OCI-LY3 (cell line): ENCODE results near the gene BRMS1L.
"Not testable (repeated sequence)": the region's sequence is repeated elsewhere in the genome, so short reads cannot be mapped to it uniquely, and the experiment has no call there.

Experiments used
- H2AFZ ChIP-seq: fragments of 200-600, 300-600 bp; shearing (Covaris generic); 2 replicates; pipeline ENCODE4 v1.6.0; 2014; ENCODE audit warnings: antibody characterized with exemption, low read depth, low read length
- H3K27ac ChIP-seq: fragments of 200-600, 300-600 bp; sonication (generic); 2 replicates; pipeline ENCODE4 v1.5.1; 2014; ENCODE audit warnings: mild to moderate bottlenecking, low read length, moderate library complexity, mixed read lengths
- H3K27me3 ChIP-seq: fragments of 200-600, 300-600 bp; sonication (generic); 2 replicates; pipeline ENCODE4 v1.6.1; 2014; ENCODE audit warnings: low read depth, low read length, mixed read lengths
- H3K36me3 ChIP-seq: fragments of 200-600, 300-600 bp; sonication (generic); replicated peaks from 2 replicates; pipeline ENCODE3; 2014; ENCODE audit warnings: low read depth, low read length, mixed read lengths
- H3K4me1 ChIP-seq: fragments of 300-600, 200-600 bp; sonication (generic); 2 replicates; pipeline ENCODE4 v1.6.1; 2014; ENCODE audit warnings: low read length, mixed read lengths
- H3K4me2 ChIP-seq: fragments of 200-600, 300-600 bp; sonication (generic); 2 replicates; pipeline ENCODE4 v1.6.1; 2014; ENCODE audit warnings: low read length, mixed read lengths
- H3K4me3 ChIP-seq: fragments of 300-600, 200-600 bp; sonication (generic); 2 replicates; pipeline ENCODE4 v1.5.1; 2014; ENCODE audit warnings: antibody characterized with exemption, mild to moderate bottlenecking, low read length, moderate library complexity
- H3K79me2 ChIP-seq: fragments of 300-600, 200-600 bp; shearing (Covaris generic); 2 replicates; pipeline ENCODE4 v1.6.1; 2014; ENCODE audit warnings: mild to moderate bottlenecking, low read length, mixed read lengths
- H3K9ac ChIP-seq: fragments of 300-600, 200-600 bp; shearing (Covaris generic); 2 replicates; pipeline ENCODE4 v1.6.0; 2014; ENCODE audit warnings: mild to moderate bottlenecking, low read length, moderate library complexity
- H3K9me3 ChIP-seq: fragments of 200-600, 300-600 bp; shearing (Covaris generic); 2 replicates; pipeline ENCODE4 v1.6.1; 2014; ENCODE audit warnings: low read length, mixed read lengths; ENCODE audit not compliant: insufficient read depth
- H4K20me1 ChIP-seq: fragments of 200-600, 300-600 bp; sonication (generic); 2 replicates; pipeline ENCODE4 v1.6.1; 2016; ENCODE audit warnings: low read length, mixed read lengths; ENCODE audit not compliant: insufficient read depth
- EZH2phosphoT487 ChIP-seq: fragments of 200-600 bp; shearing (Covaris generic); IDR thresholded peaks from 2 replicates; pipeline ENCODE4 v1.6.1; 2018; ENCODE audit warnings: antibody characterized with exemption, mixed run types, low read depth
- TF ChIP-seq, protein P1 (sequence below): fragments of 200-600, 300-600 bp; sonication (generic); IDR thresholded peaks from 2 replicates; pipeline ENCODE4 v1.5.1; 2014; ENCODE audit warnings: antibody characterized with exemption, low read length, low read depth

BRMS1L gene

GRCh38 chr14:35827678-35828472, 1.7 kb downstream of the BRMS1L start:
- TF ChIP-seq EZH2phosphoT487, result no peak
- Histone ChIP-seq H3K9me3 (no peaks in the 10 kb centered on the region), H3K9ac (peak overlapping the region; percentile 90; the same call in 1 of the 2 replicates), H3K4me2 (peak overlapping the region; percentile 83), H3K79me2 (peaks cover 14% of the 10 kb centered on the region), H3K27ac (no peak overlapping the region), H2AFZ (no peak overlapping the region), H3K4me1 (peaks cover 8% of the 10 kb centered on the region), H3K4me3 (peak overlapping the region; percentile 91), H4K20me1 (no peaks in the 10 kb centered on the region), H3K36me3 (no peaks in the 10 kb centered on the region), H3K27me3 (no peaks in the 10 kb centered on the region)

DNA sequence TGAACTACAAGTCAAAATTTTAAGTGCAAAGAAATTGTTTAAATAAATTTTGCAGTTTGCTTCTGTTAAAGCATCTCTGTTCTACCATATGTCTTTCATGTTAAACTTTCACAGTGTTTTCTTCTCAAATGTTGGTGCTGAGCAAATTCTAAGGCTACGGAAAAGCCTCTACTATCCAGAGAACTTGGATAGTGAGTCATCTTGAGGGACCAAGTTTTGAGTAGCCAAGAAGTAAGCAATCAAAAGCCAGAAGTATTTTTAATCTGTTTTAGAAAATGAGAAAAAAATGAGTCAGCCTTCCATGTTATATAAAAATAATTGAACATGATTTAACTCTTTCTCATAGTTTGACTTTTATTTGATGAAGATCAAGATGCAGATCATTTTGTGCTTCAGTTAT, 3.3 kb downstream of the BRMS1L start:
- Histone ChIP-seq H3K4me2 (no peak overlapping the region), H3K9me3 (no peaks in the 10 kb centered on the region), H3K9ac (no peak overlapping the region), H3K4me1 (peaks cover 8% of the 10 kb centered on the region), H2AFZ (no peak overlapping the region), H3K27ac (no peak overlapping the region), H3K79me2 (peaks cover 14% of the 10 kb centered on the region), H3K36me3 (no peaks in the 10 kb centered on the region), H4K20me1 (no peaks in the 10 kb centered on the region), H3K4me3 (no peak overlapping the region), H3K27me3 (no peaks in the 10 kb centered on the region)
- TF ChIP-seq, protein P1, sequence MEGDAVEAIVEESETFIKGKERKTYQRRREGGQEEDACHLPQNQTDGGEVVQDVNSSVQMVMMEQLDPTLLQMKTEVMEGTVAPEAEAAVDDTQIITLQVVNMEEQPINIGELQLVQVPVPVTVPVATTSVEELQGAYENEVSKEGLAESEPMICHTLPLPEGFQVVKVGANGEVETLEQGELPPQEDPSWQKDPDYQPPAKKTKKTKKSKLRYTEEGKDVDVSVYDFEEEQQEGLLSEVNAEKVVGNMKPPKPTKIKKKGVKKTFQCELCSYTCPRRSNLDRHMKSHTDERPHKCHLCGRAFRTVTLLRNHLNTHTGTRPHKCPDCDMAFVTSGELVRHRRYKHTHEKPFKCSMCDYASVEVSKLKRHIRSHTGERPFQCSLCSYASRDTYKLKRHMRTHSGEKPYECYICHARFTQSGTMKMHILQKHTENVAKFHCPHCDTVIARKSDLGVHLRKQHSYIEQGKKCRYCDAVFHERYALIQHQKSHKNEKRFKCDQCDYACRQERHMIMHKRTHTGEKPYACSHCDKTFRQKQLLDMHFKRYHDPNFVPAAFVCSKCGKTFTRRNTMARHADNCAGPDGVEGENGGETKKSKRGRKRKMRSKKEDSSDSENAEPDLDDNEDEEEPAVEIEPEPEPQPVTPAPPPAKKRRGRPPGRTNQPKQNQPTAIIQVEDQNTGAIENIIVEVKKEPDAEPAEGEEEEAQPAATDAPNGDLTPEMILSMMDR, result no peak
- TF ChIP-seq EZH2phosphoT487, result no peak

DNA sequence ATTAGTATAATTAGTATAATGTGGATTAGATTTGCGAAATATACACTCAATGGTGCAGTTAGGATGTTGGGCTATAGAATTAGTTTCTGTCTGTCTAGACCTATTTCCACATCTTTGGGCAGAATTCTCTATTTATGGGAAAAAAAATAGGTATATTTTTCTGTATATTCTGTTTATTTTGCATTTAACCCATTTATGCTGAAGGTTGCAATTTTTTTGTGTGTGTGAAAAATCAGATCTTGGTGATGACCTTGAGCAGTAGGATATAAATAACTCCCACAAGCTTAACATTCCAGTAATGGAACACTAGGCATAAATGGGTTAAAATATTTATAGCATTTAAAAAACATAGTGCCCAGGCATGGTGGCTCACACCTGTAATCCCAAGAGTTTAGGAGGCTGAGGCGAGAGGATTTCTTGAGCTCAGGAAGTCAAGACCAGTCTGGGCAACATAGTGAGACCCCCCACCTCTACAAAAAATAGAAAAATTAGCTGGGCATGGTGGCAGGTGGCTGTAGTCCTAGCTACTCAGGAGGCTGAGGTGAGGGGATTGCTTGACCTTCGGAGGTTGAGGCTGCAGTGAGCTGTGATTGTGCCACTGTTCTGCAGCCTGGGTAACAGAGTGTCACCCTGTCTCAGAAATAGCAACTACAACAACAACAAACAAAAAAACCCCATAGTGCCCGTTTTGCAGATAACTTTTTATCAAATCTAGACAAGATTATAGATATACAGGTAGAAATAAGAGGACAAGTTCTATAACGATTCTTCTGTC, 9.3 kb downstream of the BRMS1L start:
- Histone ChIP-seq H3K4me3 (no peak overlapping the region), H4K20me1 (no peaks in the 10 kb centered on the region), H3K9ac (no peak overlapping the region), H3K9me3 (no peaks in the 10 kb centered on the region), H3K4me1 (no peaks in the 10 kb centered on the region), H3K27ac (no peak overlapping the region), H3K27me3 (no peaks in the 10 kb centered on the region), H3K4me2 (no peak overlapping the region), H3K36me3 (no peaks in the 10 kb centered on the region), H3K79me2 (no peaks in the 10 kb centered on the region), H2AFZ (no peak overlapping the region)
- TF ChIP-seq EZH2phosphoT487, result no peak
- TF ChIP-seq, protein P1, result no peak

- H3K4me2 ChIP-seq, H3K79me2 ChIP-seq, H2AFZ ChIP-seq, H3K27ac ChIP-seq, H3K27me3 ChIP-seq, H3K4me3 ChIP-seq, H3K4me1 ChIP-seq, H3K36me3 ChIP-seq, H3K9me3 ChIP-seq, H4K20me1 ChIP-seq, H3K9ac ChIP-seq: not testable (repeated sequence)
These were observed 15.6 kb downstream of the BRMS1L start for GRCh38 chr14:35841704-35842103.

GRCh38 chr14:35842245-35842644, 16.1 kb downstream of the BRMS1L start:
- H3K9ac ChIP-seq, H3K9me3 ChIP-seq, H3K36me3 ChIP-seq, H3K4me1 ChIP-seq, H3K4me3 ChIP-seq, H4K20me1 ChIP-seq, H2AFZ ChIP-seq, H3K27ac ChIP-seq, H3K4me2 ChIP-seq, H3K79me2 ChIP-seq, H3K27me3 ChIP-seq: not testable (repeated sequence)
